Uterus (tissue), 4 donors: ENCODE results near the gene CRYBB2. TPM values are rescaled to one million over a fixed set of nuclear protein-coding genes. Genes with fewer than 3 reads are reported as not detected.
"Not testable (repeated sequence)": the region's sequence is repeated elsewhere in the genome, so short reads cannot be mapped to it uniquely, and the experiment has no call there.

Source experiments
- DNase-seq, 2 donors: peaks; one replicate each; pipeline ENCODE4 v3.0.0-alpha.2; 2019 to 2020
- H3K27ac ChIP-seq, 2 donors: fragments of 200-600 bp; sonication (generic); 1 replicate in 1 of 2; 2 replicates in 1 of 2; pipeline ENCODE4 v1.5.1; 2016 to 2018
- H3K27me3 ChIP-seq, 2 donors: fragments of 200-600 bp; sonication (generic); one replicate each; pipeline ENCODE4 v1.5.1; 2018 to 2019; ENCODE audit warnings: control low read depth in 1 of 2
- H3K36me3 ChIP-seq, 2 donors: fragments of 200-600 bp; sonication (generic); one replicate each; pipeline ENCODE4 v1.5.1; 2019; ENCODE audit warnings: control low read depth in 1 of 2
- H3K4me1 ChIP-seq, 2 donors: fragments of 200-600 bp; sonication (generic); one replicate each; pipeline ENCODE4 v1.5.1; 2018 to 2019; ENCODE audit warnings: control low read depth in 1 of 2
- H3K4me3 ChIP-seq, 2 donors: fragments of 200-600 bp; sonication (generic); 1 replicate in 1 of 2; 2 replicates in 1 of 2; pipeline ENCODE4 v1.5.1; 2018 to 2019; ENCODE audit warnings: mild to moderate bottlenecking in 1 of 2
- H3K9me3 ChIP-seq, 2 donors: fragments of 200-600 bp; sonication (generic); one replicate each; pipeline ENCODE4 v1.5.1; 2019; ENCODE audit warnings: control low read depth in 1 of 2
- POLR2A ChIP-seq, 2 donors: fragments of 450-650 bp; IDR thresholded peaks; one replicate each; pipeline ENCODE4 v1.6.1; 2016; ENCODE audit warnings: antibody characterized with exemption in 2 of 2, mild to moderate bottlenecking in 1 of 2, moderate library complexity in 1 of 2
- intact Hi-C: fragments of 100-400 bp; cut with DNase I; formaldehyde crosslinking; loops from one replicate; pipeline ENCODE4 v1.15.1; 2023; ENCODE audit warnings: low total_unique reads
- total RNA-seq, 4 donors: library from RNA; depleted of rRNA in 3 of 4; stranded (reverse); fragments of >200 nt in 3 of 4; gene quantifications; one replicate each; pipeline versions ENCODE4 v1.1.0 to v1.2.4, GENCODE V29; 2014 to 2023
- TF ChIP-seq, protein P1 (sequence below), 4 experiments: fragments of 200-600 bp in 2 of 4; fragments of 450-650 bp in 2 of 4; sonication (generic) in 2 of 4; IDR thresholded peaks; one replicate each; pipeline ENCODE4 v1.5.1; 2016 to 2019; ENCODE audit warnings: antibody characterized with exemption in 4 of 4, mild to moderate bottlenecking in 2 of 4, moderate library complexity in 1 of 4
- donor health status: DM: yes; HTN: yes; CAD: no.

Gene CRYBB2
- total RNA-seq, 4 donors from 2014 or later, result not detected

GRCh38 chr22:25200967-25201366 is 18.5 kb upstream of the CRYBB2 start:
- intact Hi-C loops, result no loop called here
- Histone ChIP-seq H3K27me3 (no peaks in the 10 kb centered on the region), H3K27ac (no peak overlapping the region)

GRCh38 chr22:25201557-25202273 is 17.7 kb upstream of the CRYBB2 start:
- Histone ChIP-seq H3K36me3 (no peaks in the 10 kb centered on the region), H3K4me1 (no peaks in the 10 kb centered on the region), H3K27me3 (no peaks in the 10 kb centered on the region), H3K9me3 (no peaks in the 10 kb centered on the region), H3K27ac (no peak overlapping the region), H3K4me3 (no peak overlapping the region)
- intact Hi-C loops, result no loop called here
- no peak for TF ChIP-seq POLR2A (IDR thresholded peaks at IDR 0.05)
- TF ChIP-seq, protein P1, sequence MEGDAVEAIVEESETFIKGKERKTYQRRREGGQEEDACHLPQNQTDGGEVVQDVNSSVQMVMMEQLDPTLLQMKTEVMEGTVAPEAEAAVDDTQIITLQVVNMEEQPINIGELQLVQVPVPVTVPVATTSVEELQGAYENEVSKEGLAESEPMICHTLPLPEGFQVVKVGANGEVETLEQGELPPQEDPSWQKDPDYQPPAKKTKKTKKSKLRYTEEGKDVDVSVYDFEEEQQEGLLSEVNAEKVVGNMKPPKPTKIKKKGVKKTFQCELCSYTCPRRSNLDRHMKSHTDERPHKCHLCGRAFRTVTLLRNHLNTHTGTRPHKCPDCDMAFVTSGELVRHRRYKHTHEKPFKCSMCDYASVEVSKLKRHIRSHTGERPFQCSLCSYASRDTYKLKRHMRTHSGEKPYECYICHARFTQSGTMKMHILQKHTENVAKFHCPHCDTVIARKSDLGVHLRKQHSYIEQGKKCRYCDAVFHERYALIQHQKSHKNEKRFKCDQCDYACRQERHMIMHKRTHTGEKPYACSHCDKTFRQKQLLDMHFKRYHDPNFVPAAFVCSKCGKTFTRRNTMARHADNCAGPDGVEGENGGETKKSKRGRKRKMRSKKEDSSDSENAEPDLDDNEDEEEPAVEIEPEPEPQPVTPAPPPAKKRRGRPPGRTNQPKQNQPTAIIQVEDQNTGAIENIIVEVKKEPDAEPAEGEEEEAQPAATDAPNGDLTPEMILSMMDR (IDR thresholded peaks at IDR 0.05), result no peak
- DNase-seq, result no peak

More at GRCh38 chr22:25200967-25201366, 18.5 kb upstream of the CRYBB2 start:
- TF ChIP-seq, protein P1 (IDR thresholded peaks at IDR 0.05), result no peak
- TF ChIP-seq POLR2A (IDR thresholded peaks at IDR 0.05), result no peak
- no peaks in the 10 kb centered on the region for H3K9me3 ChIP-seq
- no peaks in the 10 kb centered on the region for H3K36me3 ChIP-seq
- H3K4me3 ChIP-seq, result no peak overlapping the region
- no peak for DNase-seq
- H3K4me1 ChIP-seq, result no peaks in the 10 kb centered on the region

- DNase-seq, result peak; percentile 27 to 30
- H3K36me3 ChIP-seq, result no peaks in the 10 kb centered on the region
- intact Hi-C loops, result no loop called here
- no peaks in the 10 kb centered on the region for H3K27me3 ChIP-seq
- TF ChIP-seq, protein P1 (IDR thresholded peaks at IDR 0.05), result peak; percentile 51 to 59 (median 54)
- no peak for TF ChIP-seq POLR2A (IDR thresholded peaks at IDR 0.05)
- H3K4me3 ChIP-seq, result no peak overlapping the region
- H3K27ac ChIP-seq, result no peak overlapping the region
- no peaks in the 10 kb centered on the region for H3K4me1 ChIP-seq
- H3K9me3 ChIP-seq, result no peaks in the 10 kb centered on the region
Measured at GRCh38 chr22:25202290-25202921, 17.0 kb upstream of the CRYBB2 start.

- H3K36me3 ChIP-seq, result no peaks in the 10 kb centered on the region
- no peaks in the 10 kb centered on the region for H3K27me3 ChIP-seq
- no peak overlapping the region for H3K4me3 ChIP-seq
- H3K27ac ChIP-seq, result no peak overlapping the region
- intact Hi-C loops, result no loop called here
- DNase-seq, result no peak
- TF ChIP-seq POLR2A (IDR thresholded peaks at IDR 0.05), result no peak
- TF ChIP-seq, protein P1 (IDR thresholded peaks at IDR 0.05), result no peak
- H3K9me3 ChIP-seq, result no peaks in the 10 kb centered on the region
- H3K4me1 ChIP-seq, result no peaks in the 10 kb centered on the region
Measured at GRCh38 chr22:25203082-25203481, 16.4 kb upstream of the CRYBB2 start.

DNA sequence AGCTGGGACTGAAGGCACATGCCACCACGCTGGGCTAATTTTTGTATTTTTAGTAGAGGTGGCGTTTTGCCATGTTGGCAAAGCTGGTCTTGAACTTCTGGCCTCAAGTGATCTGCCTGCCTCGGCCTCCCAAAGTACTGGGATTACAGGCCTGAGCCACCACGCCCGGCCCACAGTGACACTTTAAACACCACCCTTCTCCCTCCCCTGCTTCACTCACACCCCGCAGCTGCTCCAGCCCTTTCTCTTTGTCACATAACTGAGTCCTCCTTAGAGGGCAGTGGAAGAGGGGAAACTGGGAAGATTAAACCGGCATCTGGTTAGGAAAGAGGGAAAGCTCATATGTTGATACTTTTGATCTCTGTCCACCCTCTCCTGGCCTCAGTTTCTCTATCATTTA is 14.9 kb upstream of the CRYBB2 start:
- H3K4me3 ChIP-seq, H3K4me1 ChIP-seq, intact Hi-C loops: not testable (repeated sequence)

More for the DNA sequence above, 14.9 kb upstream of the CRYBB2 start:
- H3K9me3 ChIP-seq, DNase-seq, H3K36me3 ChIP-seq, H3K27ac ChIP-seq, H3K27me3 ChIP-seq: not testable (repeated sequence)
